SK-N-SH (cell line): Measurements from ENCODE around the gene MGA. TPM values are rescaled to one million over a fixed set of nuclear protein-coding genes. Genes with fewer than 3 reads are reported as not detected.

Experiments
- CTCF ChIA-PET: fragments of 300-600, 350-600 bp; formaldehyde crosslinking; extraction: SDS; loops from one replicate; lab custom pipeline; 2021; lab: Yijun Ruan, JAX
- POLR2A ChIA-PET: fragments of 350-600 bp; sonication (Branson Sonifier 250); formaldehyde crosslinking; extraction: SDS; loops from one replicate; lab custom pipeline; 2020; ENCODE audit warnings: antibody characterized with exemption, inconsistent platforms; lab: Yijun Ruan, JAX
- DNase-seq: peaks from one replicate; pipeline ENCODE4 v3.0.0; 2012
- H2AFZ ChIP-seq: fragments of 200-600 bp; sonication (generic); 2 replicates; pipeline ENCODE4 v1.8.1; 2016; ENCODE audit warnings: antibody characterized with exemption, mild to moderate bottlenecking, low read depth
- H3F3A ChIP-seq: fragments of 200-600 bp; sonication (generic); replicated peaks from 2 replicates; pipeline ENCODE3; 2016; ENCODE audit warnings: antibody characterized with exemption, mild to moderate bottlenecking; ENCODE audit not compliant: insufficient read depth
- H3K27ac ChIP-seq, 2 experiments: fragments of 200-500 bp in 1 of 2; fragments of 200-600 bp in 1 of 2; sonication (Bioruptor generic) in 1 of 2; sonication (generic), shearing (Covaris generic) in 1 of 2; 2 replicates each; pipeline versions ENCODE4 v1.5.1 to v1.6.1; 2014 to 2016; ENCODE audit warnings: low read depth in 2 of 2, inconsistent platforms in 1 of 2, low read length in 1 of 2, mild to moderate bottlenecking in 1 of 2, mixed read lengths in 1 of 2
- H3K27me3 ChIP-seq: fragments of 200-600 bp; sonication (generic), shearing (Covaris generic); 2 replicates; pipeline ENCODE4 v1.6.1; 2016; ENCODE audit warnings: mixed run types; ENCODE audit not compliant: insufficient read depth
- H3K36me3 ChIP-seq, 2 experiments: fragments of 200-500 bp in 1 of 2; fragments of 200-600 bp in 1 of 2; sonication (Bioruptor generic) in 1 of 2; sonication (generic) in 1 of 2; replicated peaks in 1 of 2; 2 replicates each; pipeline versions ENCODE3 to v1.5.1; 2014 to 2016; ENCODE audit warnings: low read length in 1 of 2, mild to moderate bottlenecking in 1 of 2; ENCODE audit not compliant: insufficient read depth in 2 of 2, control insufficient read depth in 1 of 2
- H3K4me1 ChIP-seq, 2 experiments: fragments of 200-500 bp in 1 of 2; fragments of 200-600 bp in 1 of 2; sonication (Bioruptor generic) in 1 of 2; sonication (generic), shearing (Covaris generic) in 1 of 2; 2 replicates each; pipeline versions ENCODE4 v1.5.1 to v1.6.1; 2014 to 2016; ENCODE audit warnings: low read depth in 1 of 2, low read length in 1 of 2, mixed run types in 1 of 2; ENCODE audit not compliant: insufficient read depth in 2 of 2, control insufficient read depth in 1 of 2
- H3K4me2 ChIP-seq: fragments of 200-600 bp; sonication (generic), shearing (Covaris generic); 2 replicates; pipeline ENCODE4 v1.6.1; 2017; ENCODE audit warnings: mixed run types
- H3K4me3 ChIP-seq, 2 experiments: fragments of 200-500 bp in 1 of 2; fragments of 200-600 bp in 1 of 2; sonication (Bioruptor generic) in 1 of 2; sonication (generic), shearing (Covaris generic) in 1 of 2; 2 replicates each; pipeline versions ENCODE4 v1.5.1 to v1.8.1; 2014 to 2016; ENCODE audit warnings: low read depth in 2 of 2, inconsistent platforms in 1 of 2, low read length in 1 of 2, mild to moderate bottlenecking in 1 of 2, mixed read lengths in 1 of 2, moderate library complexity in 1 of 2
- H3K79me2 ChIP-seq: fragments of 200-600 bp; sonication (generic); 2 replicates; pipeline ENCODE4 v1.8.1; 2017; ENCODE audit warnings: mild to moderate bottlenecking; ENCODE audit not compliant: insufficient read depth
- H3K9ac ChIP-seq: fragments of 200-600 bp; sonication (generic); 2 replicates; pipeline ENCODE4 v1.6.1; 2017; ENCODE audit warnings: mixed run types
- H3K9me2 ChIP-seq: fragments of 200-600 bp; sonication (generic); 2 replicates; pipeline ENCODE4 v1.6.1; 2017; ENCODE audit warnings: mixed run types
- H3K9me3 ChIP-seq: fragments of 200-600 bp; sonication (generic); 2 replicates; pipeline ENCODE4 v1.6.1; 2017; ENCODE audit warnings: mixed run types, mild to moderate bottlenecking, moderate library complexity
- H4K20me1 ChIP-seq: fragments of 200-600 bp; sonication (generic); 2 replicates; pipeline ENCODE4 v1.6.1; 2017; ENCODE audit warnings: mild to moderate bottlenecking, mixed run types; ENCODE audit not compliant: insufficient read depth
- CHD2 ChIP-seq: fragments of 150-350 bp; IDR thresholded peaks from 2 replicates; pipeline ENCODE4 v1.6.1; 2018; ENCODE audit warnings: low read length; ENCODE audit not compliant: partially characterized antibody
- CTCF ChIP-seq: fragments of 200-600 bp; sonication (generic); IDR thresholded peaks from 2 replicates; pipeline ENCODE4 v1.6.1; 2017; ENCODE audit warnings: antibody characterized with exemption, mild to moderate bottlenecking, moderate library complexity
- EP300 ChIP-seq, 2 experiments: IDR thresholded peaks; 2 replicates each; pipeline versions ENCODE4 v1.4.0 to v1.6.1; 2012; ENCODE audit warnings: borderline replicate concordance in 1 of 2, low read depth in 1 of 2, low read length in 1 of 2
- GATA2 ChIP-seq: sonication (generic); formaldehyde crosslinking; IDR thresholded peaks from 2 replicates; pipeline ENCODE4 v1.5.0; 2020; ENCODE audit warnings: mild to moderate bottlenecking, missing genetic modification reagents
- MAX ChIP-seq: IDR thresholded peaks from 2 replicates; pipeline ENCODE4 v1.4.0; 2012; ENCODE audit warnings: low read depth
- MXI1 ChIP-seq: IDR thresholded peaks from 2 replicates; pipeline ENCODE4 v1.6.1; 2012; ENCODE audit warnings: mild to moderate bottlenecking, low read depth, low read length, improper control_type of control experiment
- PBX3 ChIP-seq: IDR thresholded peaks from 2 replicates; pipeline ENCODE4; 2012
- RCOR1 ChIP-seq: fragments of 150-350 bp; IDR thresholded peaks from 2 replicates; pipeline ENCODE4 v1.6.1; 2017; ENCODE audit warnings: antibody characterized with exemption, low read length
- RFX5 ChIP-seq: IDR thresholded peaks from 2 replicates; pipeline ENCODE4 v1.6.1; 2012; ENCODE audit warnings: mild to moderate bottlenecking, improper control_type of control experiment, low read length
- SIN3A ChIP-seq: IDR thresholded peaks from 2 replicates; pipeline ENCODE4 v1.6.1; 2012; ENCODE audit warnings: low read depth, mild to moderate bottlenecking, low read length, moderate library complexity, borderline replicate concordance
- SMC3 ChIP-seq: IDR thresholded peaks from 2 replicates; pipeline ENCODE4 v1.6.1; 2012; ENCODE audit warnings: low read depth, low read length, improper control_type of control experiment
- TEAD4 ChIP-seq: IDR thresholded peaks from 2 replicates; pipeline ENCODE4 v1.4.0; 2012; ENCODE audit warnings: mild to moderate bottlenecking, borderline replicate concordance; ENCODE audit not compliant: insufficient read depth
- USF2 ChIP-seq: fragments of 150-350 bp; IDR thresholded peaks from 2 replicates; pipeline ENCODE4 v1.6.1; 2017; ENCODE audit warnings: antibody characterized with exemption, low read length, low read depth, borderline replicate concordance
- WGBS: methylation state at CpG from one replicate; pipeline ENCODE4 v1.1.6; 2017; ENCODE audit warnings: low lambda C conversion rate; 5-methylcytosine and 5-hydroxymethylcytosine counted together
- polyA plus RNA-seq, 3 experiments: library from polyadenylated mRNA; depleted of rRNA; stranded (reverse); fragments of >200 nt; gene quantifications; 2 replicates each; pipeline ENCODE4 v1.2.3, GENCODE V29; 2012

Gene MGA
- polyA plus RNA-seq, 1 of the 3 experiments (the other 2 are of a cell fraction) = 2.3 TPM

- TF ChIP-seq USF2 = no peak
- no peak for TF ChIP-seq MAX
- TF ChIP-seq CHD2 = no peak
- no peak for TF ChIP-seq TEAD4
- no peak for TF ChIP-seq CTCF
- TF ChIP-seq PBX3 = no peak
- TF ChIP-seq RCOR1 = no peak
- TF ChIP-seq GATA2 = no peak
- no peak for TF ChIP-seq SIN3A
- no peak for TF ChIP-seq MXI1
These were observed 23.1 kb upstream of the MGA start (continued) for GRCh38 chr15:41637086-41637485.

- H3K4me2 ChIP-seq = no peak overlapping the region
- H3K4me3 ChIP-seq = no peak overlapping the region
- H3K9me3 ChIP-seq = no peaks in the 10 kb centered on the region
- no peak for DNase-seq
- H3K4me1 ChIP-seq = no peaks in the 10 kb centered on the region
- H4K20me1 ChIP-seq = no peaks in the 10 kb centered on the region
- no peaks in the 10 kb centered on the region for H3F3A ChIP-seq
- ChIA-PET POLR2A (no interaction called here), CTCF (no interaction called here)
- H3K27ac ChIP-seq = no peak overlapping the region
- H3K36me3 ChIP-seq = no peaks in the 10 kb centered on the region
- 97% methylated on average over 1 of the region's 1 CpG for WGBS
- no peaks in the 10 kb centered on the region for H3K9me2 ChIP-seq
- no peak overlapping the region for H2AFZ ChIP-seq
- no peak overlapping the region for H3K9ac ChIP-seq
- H3K79me2 ChIP-seq = no peaks in the 10 kb centered on the region
- no peak for TF ChIP-seq SMC3
- no peak for TF ChIP-seq GATA2
- TF ChIP-seq RFX5 = no peak
- no peak for TF ChIP-seq EP300 (IDR thresholded peaks at IDR 0.05; ENCODE audit: borderline replicate concordance in 1 of 2, low read depth in 1 of 2, low read length in 1 of 2)
- H3K27me3 ChIP-seq = no peaks in the 10 kb centered on the region
These were observed 19.2 kb upstream of the MGA start for GRCh38 chr15:41640985-41641384.
